Fibroblast of lung (primary cell): Measurements from ENCODE around the gene FREM1. TPM values are rescaled to one million over a fixed set of nuclear protein-coding genes. Genes with fewer than 3 reads are reported as not detected.

Experiments used
- DNase-seq, 2 donors: peaks; one replicate each; pipeline versions ENCODE4 v3.0.0 to v3.0.0-alpha.2; 2010; ENCODE audit warnings: low read depth in 2 of 2
- H2AFZ ChIP-seq: 2 replicates; pipeline ENCODE4 v1.5.1; 2012; ENCODE audit warnings: low read length, control low read depth, inconsistent platforms
- H3K27ac ChIP-seq: 2 replicates; pipeline ENCODE4 v1.5.1; 2011; ENCODE audit warnings: low read length, control low read depth; ENCODE audit not compliant: insufficient read depth
- H3K27me3 ChIP-seq: 2 replicates; pipeline ENCODE4 v1.5.1; 2011; ENCODE audit warnings: mild to moderate bottlenecking, low read length; ENCODE audit not compliant: control insufficient read depth, insufficient read depth
- H3K36me3 ChIP-seq: 2 replicates; pipeline ENCODE4 v1.5.1; 2011; ENCODE audit warnings: low read length; ENCODE audit not compliant: control insufficient read depth, insufficient read depth
- H3K4me1 ChIP-seq: 2 replicates; pipeline ENCODE4 v1.5.1; 2011; ENCODE audit warnings: low read length; ENCODE audit not compliant: control insufficient read depth, insufficient read depth; ENCODE audit errors: extremely low read depth
- H3K4me2 ChIP-seq: 2 replicates; pipeline ENCODE4 v1.5.1; 2011; ENCODE audit warnings: low read length, control low read depth; ENCODE audit not compliant: insufficient read depth; ENCODE audit errors: extremely low read depth
- H3K4me3 ChIP-seq, 4 experiments: fragments of 200-600 bp in 1 of 4; sonication (generic) in 1 of 4; replicated peaks in 1 of 4; 2 replicates each; pipeline ENCODE4 v1.5.1; 2011 to 2016; ENCODE audit warnings: low read length in 4 of 4, low read depth in 3 of 4, mild to moderate bottlenecking in 3 of 4, control low read depth in 2 of 4, inconsistent platforms in 1 of 4, mixed read lengths in 1 of 4; ENCODE audit not compliant: insufficient read depth in 1 of 4; ENCODE audit errors: control extremely low read depth in 1 of 4
- H3K79me2 ChIP-seq: 2 replicates; pipeline ENCODE4 v1.5.1; 2012; ENCODE audit warnings: mild to moderate bottlenecking, low read length, inconsistent platforms; ENCODE audit not compliant: control insufficient read depth, insufficient read depth
- H3K9ac ChIP-seq: 2 replicates; pipeline ENCODE4 v1.5.1; 2011; ENCODE audit warnings: mild to moderate bottlenecking, low read length, control low read depth; ENCODE audit not compliant: insufficient read depth
- H3K9me3 ChIP-seq: 2 replicates; pipeline ENCODE4 v1.5.1; 2012; ENCODE audit warnings: low read depth, low read length; ENCODE audit not compliant: control insufficient read depth, insufficient read depth
- H4K20me1 ChIP-seq: 2 replicates; pipeline ENCODE4 v1.5.1; 2011; ENCODE audit warnings: low read length; ENCODE audit not compliant: control insufficient read depth, insufficient read depth; ENCODE audit errors: extremely low read depth
- CTCF ChIP-seq, 2 donors: IDR thresholded peaks in 1 of 2; conservative IDR thresholded peaks in 1 of 2; 1 replicate in 1 of 2; 2 replicates in 1 of 2; pipeline ENCODE4 v1.5.1; 2011 to 2012; ENCODE audit warnings: low read length in 2 of 2, control low read depth in 1 of 2, inconsistent platforms in 1 of 2, low read depth in 1 of 2, mild to moderate bottlenecking in 1 of 2
- EZH2 ChIP-seq: IDR thresholded peaks from 2 replicates; pipeline ENCODE4 v1.5.1; 2012; ENCODE audit warnings: low read length, control low read depth, mild to moderate bottlenecking; ENCODE audit errors: missing control alignments
- polyA plus RNA-seq, 2 donors: library from polyadenylated mRNA; depleted of rRNA in 1 of 2; stranded (reverse) in 1 of 2; unstranded in 1 of 2; fragments of >200 nt; gene quantifications; 2 replicates each; pipeline ENCODE4 v1.2.1, GENCODE V29; 2011 to 2012; ENCODE audit warnings: missing spikeins in 1 of 2
- total RNA-seq: library from RNA; depleted of rRNA; stranded (reverse); fragments of >200 nt; gene quantifications from 2 replicates; pipeline ENCODE4 v1.2.1, GENCODE V29; 2014

The FREM1 gene
- total and polyA plus RNA-seq, 2 donors (not counting 1 experiment from before 2014, with no cell fraction given), result under 0.01 to 0.01 TPM

DNA sequence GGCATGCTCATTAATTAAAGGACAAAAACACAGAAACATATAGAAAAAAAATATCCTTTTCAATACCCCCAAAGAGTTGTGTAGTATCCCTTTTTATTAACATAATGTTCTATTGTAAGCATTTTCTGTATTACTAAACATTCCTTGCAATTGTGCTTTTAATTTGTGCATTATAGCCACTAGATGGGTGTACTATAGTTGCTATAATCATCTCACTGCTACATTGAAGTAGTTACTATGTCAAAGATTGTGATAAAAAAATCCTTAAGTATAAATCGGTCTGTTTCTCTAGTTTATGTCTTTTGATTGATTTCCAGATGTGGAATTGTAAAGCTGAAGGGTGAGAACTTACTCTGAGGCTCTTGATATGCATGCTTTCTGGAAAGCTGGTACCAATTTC, 21.4 kb downstream of the FREM1 start:
- Histone ChIP-seq H3K9me3 (no peaks in the 10 kb centered on the region), H3K79me2 (no peaks in the 10 kb centered on the region), H3K4me3 (no peak overlapping the region), H3K4me1 (no peaks in the 10 kb centered on the region), H3K4me2 (no peak overlapping the region), H4K20me1 (no peaks in the 10 kb centered on the region), H3K27ac (no peak overlapping the region), H2AFZ (no peak overlapping the region), H3K9ac (no peak overlapping the region), H3K27me3 (no peaks in the 10 kb centered on the region), H3K36me3 (no peaks in the 10 kb centered on the region)
- TF ChIP-seq EZH2, result no peak
- TF ChIP-seq CTCF (conservative IDR thresholded peaks at IDR 0.05 in 1 of 2, IDR thresholded peaks at IDR 0.05 in 1 of 2; ENCODE audit: low read depth in 1 of 2, low read length in 2 of 2), result no peak
- DNase-seq, result peak in 1 of 2 donors; percentile 9

DNA sequence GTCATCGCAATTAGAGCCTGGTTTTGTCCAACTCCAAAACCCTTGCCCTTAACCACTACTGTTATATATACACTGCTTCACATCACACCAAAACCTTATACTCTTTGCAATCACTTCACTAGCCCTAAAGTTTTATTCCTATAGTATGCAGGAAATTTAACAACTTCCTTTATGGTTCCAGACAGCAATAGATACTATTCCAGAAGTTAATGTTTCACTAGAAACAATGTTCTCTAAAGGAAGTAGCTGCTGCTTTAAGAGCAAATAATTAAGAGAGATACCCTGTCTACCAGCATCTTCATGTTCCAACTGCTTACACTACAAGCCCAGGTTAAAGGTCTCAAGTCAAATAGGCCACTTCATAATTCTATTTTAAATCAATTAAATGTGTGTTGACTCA, 22.0 kb downstream of the FREM1 start:
- no peak for TF ChIP-seq CTCF (conservative IDR thresholded peaks at IDR 0.05 in 1 of 2, IDR thresholded peaks at IDR 0.05 in 1 of 2; ENCODE audit: low read depth in 1 of 2, low read length in 2 of 2)
- H3K9ac ChIP-seq, result no peak overlapping the region
- no peaks in the 10 kb centered on the region for H3K27me3 ChIP-seq
- no peak overlapping the region for H3K27ac ChIP-seq
- H3K79me2 ChIP-seq, result no peaks in the 10 kb centered on the region
- no peaks in the 10 kb centered on the region for H3K36me3 ChIP-seq
- H3K4me1 ChIP-seq, result no peaks in the 10 kb centered on the region
- no peak overlapping the region for H2AFZ ChIP-seq
- no peak overlapping the region for H3K4me2 ChIP-seq
- no peaks in the 10 kb centered on the region for H3K9me3 ChIP-seq
- DNase-seq, result no peak
- no peak overlapping the region for H3K4me3 ChIP-seq
- no peaks in the 10 kb centered on the region for H4K20me1 ChIP-seq

DNA sequence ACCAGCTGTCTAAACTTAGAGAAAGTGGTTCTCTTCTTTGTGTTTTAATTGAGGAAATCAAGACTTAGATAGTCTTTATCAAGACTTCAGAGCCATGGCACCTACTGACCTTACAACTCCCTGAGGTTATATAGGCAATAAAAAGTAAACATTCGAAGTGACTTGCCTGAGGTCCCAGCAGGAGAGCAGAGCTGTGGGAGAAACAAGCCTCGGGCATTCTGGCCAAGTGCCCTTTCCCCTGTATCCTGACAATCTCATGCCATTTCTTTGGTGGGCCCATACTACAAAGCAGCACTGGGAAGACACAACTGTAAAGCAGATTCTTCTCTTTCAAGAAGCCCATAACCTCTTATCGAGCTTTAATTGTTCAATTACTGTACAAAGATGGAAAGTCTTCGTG, 23.1 kb downstream of the FREM1 start:
- Histone ChIP-seq H3K79me2 (no peaks in the 10 kb centered on the region), H3K4me3 (no peak overlapping the region), H3K9me3 (no peaks in the 10 kb centered on the region), H4K20me1 (no peaks in the 10 kb centered on the region), H3K4me1 (no peaks in the 10 kb centered on the region), H3K9ac (no peak overlapping the region), H3K4me2 (no peak overlapping the region), H3K36me3 (no peaks in the 10 kb centered on the region), H2AFZ (no peak overlapping the region), H3K27ac (no peak overlapping the region), H3K27me3 (no peaks in the 10 kb centered on the region)
- TF ChIP-seq CTCF (conservative IDR thresholded peaks at IDR 0.05 in 1 of 2, IDR thresholded peaks at IDR 0.05 in 1 of 2; ENCODE audit: low read depth in 1 of 2, low read length in 2 of 2), result no peak
- no peak for TF ChIP-seq EZH2
- DNase-seq, result no peak
